HL-60 (cell line): ENCODE data around the gene DNAJC17.

Experiments
- CTCF ChIP-seq: IDR thresholded peaks from one replicate; pipeline ENCODE4 v1.5.1; 2011; ENCODE audit warnings: low read length, control low read depth, inconsistent platforms; ENCODE audit not compliant: insufficient read depth
- GABPA ChIP-seq: IDR thresholded peaks from 2 replicates; pipeline ENCODE4 v1.6.1; 2012; ENCODE audit warnings: low read depth
- POLR2AphosphoS5 ChIP-seq: IDR thresholded peaks from 2 replicates; pipeline ENCODE4 v1.6.1; 2012; ENCODE audit warnings: low read depth
- SPI1 ChIP-seq: IDR thresholded peaks from 2 replicates; pipeline ENCODE4 v1.6.1; 2012; ENCODE audit warnings: low read depth, mild to moderate bottlenecking, borderline replicate concordance
- TF ChIP-seq, protein P1 (sequence below): IDR thresholded peaks from 2 replicates; pipeline ENCODE4 v1.6.1; 2012; ENCODE audit warnings: low read depth; ENCODE audit not compliant: insufficient replicate concordance

DNA sequence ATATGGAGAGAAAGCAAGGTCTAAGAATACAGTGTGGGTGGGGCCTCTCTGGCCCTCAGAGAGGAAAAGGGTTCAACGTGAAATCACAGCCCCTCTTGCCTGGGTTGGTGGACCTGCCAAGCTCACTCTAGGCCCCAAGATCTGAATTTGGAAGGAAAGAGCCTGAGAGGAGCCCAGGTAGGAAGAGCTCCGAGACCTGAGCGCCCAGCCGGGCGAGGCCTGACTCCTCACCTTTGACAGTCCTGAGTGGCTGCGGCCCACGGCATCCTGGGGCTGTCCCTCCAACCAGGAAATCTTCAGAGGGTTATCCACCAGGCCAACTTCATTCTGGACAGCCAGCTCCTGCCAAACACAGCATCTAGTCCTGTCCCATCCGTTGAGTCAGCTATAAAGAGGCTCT, 33.8 kb downstream of the DNAJC17 start:
- TF ChIP-seq CTCF (no peak), POLR2AphosphoS5 (no peak), GABPA (no peak), SPI1 (no peak)
- TF ChIP-seq, protein P1, sequence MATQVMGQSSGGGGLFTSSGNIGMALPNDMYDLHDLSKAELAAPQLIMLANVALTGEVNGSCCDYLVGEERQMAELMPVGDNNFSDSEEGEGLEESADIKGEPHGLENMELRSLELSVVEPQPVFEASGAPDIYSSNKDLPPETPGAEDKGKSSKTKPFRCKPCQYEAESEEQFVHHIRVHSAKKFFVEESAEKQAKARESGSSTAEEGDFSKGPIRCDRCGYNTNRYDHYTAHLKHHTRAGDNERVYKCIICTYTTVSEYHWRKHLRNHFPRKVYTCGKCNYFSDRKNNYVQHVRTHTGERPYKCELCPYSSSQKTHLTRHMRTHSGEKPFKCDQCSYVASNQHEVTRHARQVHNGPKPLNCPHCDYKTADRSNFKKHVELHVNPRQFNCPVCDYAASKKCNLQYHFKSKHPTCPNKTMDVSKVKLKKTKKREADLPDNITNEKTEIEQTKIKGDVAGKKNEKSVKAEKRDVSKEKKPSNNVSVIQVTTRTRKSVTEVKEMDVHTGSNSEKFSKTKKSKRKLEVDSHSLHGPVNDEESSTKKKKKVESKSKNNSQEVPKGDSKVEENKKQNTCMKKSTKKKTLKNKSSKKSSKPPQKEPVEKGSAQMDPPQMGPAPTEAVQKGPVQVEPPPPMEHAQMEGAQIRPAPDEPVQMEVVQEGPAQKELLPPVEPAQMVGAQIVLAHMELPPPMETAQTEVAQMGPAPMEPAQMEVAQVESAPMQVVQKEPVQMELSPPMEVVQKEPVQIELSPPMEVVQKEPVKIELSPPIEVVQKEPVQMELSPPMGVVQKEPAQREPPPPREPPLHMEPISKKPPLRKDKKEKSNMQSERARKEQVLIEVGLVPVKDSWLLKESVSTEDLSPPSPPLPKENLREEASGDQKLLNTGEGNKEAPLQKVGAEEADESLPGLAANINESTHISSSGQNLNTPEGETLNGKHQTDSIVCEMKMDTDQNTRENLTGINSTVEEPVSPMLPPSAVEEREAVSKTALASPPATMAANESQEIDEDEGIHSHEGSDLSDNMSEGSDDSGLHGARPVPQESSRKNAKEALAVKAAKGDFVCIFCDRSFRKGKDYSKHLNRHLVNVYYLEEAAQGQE, result no peak
